PFSK-1 (cell line): ENCODE results near the gene DNAH8.

Source experiments
- POLR2AphosphoS5 ChIP-seq: IDR thresholded peaks from 2 replicates; pipeline ENCODE4 v1.6.1; 2012; ENCODE audit warnings: low read depth, mild to moderate bottlenecking, control low read depth, low read length, moderate library complexity
- SIN3A ChIP-seq: IDR thresholded peaks from 2 replicates; pipeline ENCODE4 v1.6.1; 2012; ENCODE audit warnings: mild to moderate bottlenecking, low read length, moderate library complexity, borderline replicate concordance; ENCODE audit not compliant: insufficient read depth
- TAF1 ChIP-seq: IDR thresholded peaks from 2 replicates; pipeline ENCODE4 v1.6.1; 2012; ENCODE audit warnings: low read length, control low read depth, borderline replicate concordance; ENCODE audit not compliant: insufficient read depth
- TF ChIP-seq, protein P1 (sequence below), 2 experiments: IDR thresholded peaks; 2 replicates each; pipeline versions ENCODE4 v1.6.1 to v1.8.0; 2011 to 2012; ENCODE audit warnings: low read depth in 2 of 2, low read length in 2 of 2, control low read depth in 1 of 2, inconsistent platforms in 1 of 2, mild to moderate bottlenecking in 1 of 2, moderate library complexity in 1 of 2; ENCODE audit not compliant: insufficient read depth in 1 of 2

- no peak for TF ChIP-seq POLR2AphosphoS5
- TF ChIP-seq, protein P1, sequence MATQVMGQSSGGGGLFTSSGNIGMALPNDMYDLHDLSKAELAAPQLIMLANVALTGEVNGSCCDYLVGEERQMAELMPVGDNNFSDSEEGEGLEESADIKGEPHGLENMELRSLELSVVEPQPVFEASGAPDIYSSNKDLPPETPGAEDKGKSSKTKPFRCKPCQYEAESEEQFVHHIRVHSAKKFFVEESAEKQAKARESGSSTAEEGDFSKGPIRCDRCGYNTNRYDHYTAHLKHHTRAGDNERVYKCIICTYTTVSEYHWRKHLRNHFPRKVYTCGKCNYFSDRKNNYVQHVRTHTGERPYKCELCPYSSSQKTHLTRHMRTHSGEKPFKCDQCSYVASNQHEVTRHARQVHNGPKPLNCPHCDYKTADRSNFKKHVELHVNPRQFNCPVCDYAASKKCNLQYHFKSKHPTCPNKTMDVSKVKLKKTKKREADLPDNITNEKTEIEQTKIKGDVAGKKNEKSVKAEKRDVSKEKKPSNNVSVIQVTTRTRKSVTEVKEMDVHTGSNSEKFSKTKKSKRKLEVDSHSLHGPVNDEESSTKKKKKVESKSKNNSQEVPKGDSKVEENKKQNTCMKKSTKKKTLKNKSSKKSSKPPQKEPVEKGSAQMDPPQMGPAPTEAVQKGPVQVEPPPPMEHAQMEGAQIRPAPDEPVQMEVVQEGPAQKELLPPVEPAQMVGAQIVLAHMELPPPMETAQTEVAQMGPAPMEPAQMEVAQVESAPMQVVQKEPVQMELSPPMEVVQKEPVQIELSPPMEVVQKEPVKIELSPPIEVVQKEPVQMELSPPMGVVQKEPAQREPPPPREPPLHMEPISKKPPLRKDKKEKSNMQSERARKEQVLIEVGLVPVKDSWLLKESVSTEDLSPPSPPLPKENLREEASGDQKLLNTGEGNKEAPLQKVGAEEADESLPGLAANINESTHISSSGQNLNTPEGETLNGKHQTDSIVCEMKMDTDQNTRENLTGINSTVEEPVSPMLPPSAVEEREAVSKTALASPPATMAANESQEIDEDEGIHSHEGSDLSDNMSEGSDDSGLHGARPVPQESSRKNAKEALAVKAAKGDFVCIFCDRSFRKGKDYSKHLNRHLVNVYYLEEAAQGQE (IDR thresholded peaks at IDR 0.05; ENCODE audit: insufficient read depth in 1 of 2, low read depth in 2 of 2, low read length in 2 of 2), result no peak
- no peak for TF ChIP-seq TAF1
- no peak for TF ChIP-seq SIN3A
Measured at GRCh38 chr6:38767560-38767959, 52.4 kb downstream of the DNAH8 start.
